Endothelial cell of umbilical vein (primary cell): ENCODE results near the gene TUBA4A. TPM values are rescaled to one million over a fixed set of nuclear protein-coding genes. Genes with fewer than 3 reads are reported as not detected.

ENCODE experiments used
- BruUV-seq: library from RNA; stranded (reverse); fragments of 400-500 nt; replicated peaks from 2 replicates; lab custom pipeline; 2021; lab: Mats Ljungman, UMichigan
- CTCF ChIA-PET: fragments of 300-600, 350-600 bp; sonication (Branson Sonifier 250); formaldehyde crosslinking; loops from one replicate; lab custom pipeline; 2021; ENCODE audit warnings: antibody characterized with exemption, inconsistent platforms; lab: Charles Lee
- POLR2A ChIA-PET: fragments of 300-600, 350-600 bp; sonication (Branson Sonifier 250); formaldehyde crosslinking; loops from one replicate; lab custom pipeline; 2021; ENCODE audit warnings: antibody characterized with exemption, inconsistent platforms; lab: Charles Lee
- DNase-seq: peaks from one replicate; pipeline ENCODE4 v3.0.0-alpha.2; 2011; ENCODE audit warnings: low read depth, low spot score
- FAIRE-seq: peaks from 2 replicates; lab custom pipeline; 2011; peaks lifted over from hg19 to GRCh38; lab: Jason Lieb, UNC
- H2AFZ ChIP-seq: 2 replicates; pipeline ENCODE4 v1.6.0; 2012; ENCODE audit warnings: low read depth, low read length, control low read depth, inconsistent platforms
- H3K27ac ChIP-seq: 2 replicates; pipeline ENCODE4 v1.5.1; 2011; ENCODE audit warnings: low read depth, mild to moderate bottlenecking, control low read depth, low read length, moderate library complexity; ENCODE audit not compliant: insufficient read depth
- H3K27me3 ChIP-seq, 2 experiments: 2 replicates each; pipeline versions ENCODE4 v1.6.0 to v1.6.1; 2011; ENCODE audit warnings: low read length in 2 of 2, mixed read lengths in 1 of 2; ENCODE audit not compliant: control insufficient read depth in 2 of 2, insufficient read depth in 2 of 2
- H3K36me3 ChIP-seq, 2 experiments: 2 replicates in 1 of 2; 3 replicates in 1 of 2; pipeline ENCODE4 v1.5.1; 2011; ENCODE audit warnings: low read length in 2 of 2, mild to moderate bottlenecking in 1 of 2, moderate library complexity in 1 of 2; ENCODE audit not compliant: control insufficient read depth in 2 of 2, insufficient read depth in 2 of 2; ENCODE audit errors: extremely low read depth in 1 of 2
- H3K4me1 ChIP-seq: 3 replicates; pipeline ENCODE4 v1.5.1; 2011; ENCODE audit warnings: mild to moderate bottlenecking, low read length; ENCODE audit not compliant: control insufficient read depth, insufficient read depth; ENCODE audit errors: extremely low read depth
- H3K4me2 ChIP-seq: 2 replicates; pipeline ENCODE4 v1.6.1; 2011; ENCODE audit warnings: low read length, control low read depth, mixed read lengths; ENCODE audit not compliant: insufficient read depth
- H3K4me3 ChIP-seq, 3 experiments: fragments of 200-600 bp in 1 of 3; sonication (generic), shearing (Covaris generic) in 1 of 3; replicated peaks in 1 of 3; 2 replicates each; pipeline ENCODE4 v1.5.1; 2011 to 2016; ENCODE audit warnings: control low read depth in 3 of 3, low read length in 3 of 3, mild to moderate bottlenecking in 2 of 3, inconsistent platforms in 1 of 3, low read depth in 1 of 3, moderate library complexity in 1 of 3; ENCODE audit not compliant: insufficient read depth in 1 of 3
- H3K79me2 ChIP-seq: 2 replicates; pipeline ENCODE4 v1.6.0; 2012; ENCODE audit warnings: low read length, inconsistent platforms; ENCODE audit not compliant: control insufficient read depth, insufficient read depth
- H3K9ac ChIP-seq: replicated peaks from 2 replicates; pipeline ENCODE3; 2011; ENCODE audit warnings: low read length, control low read depth; ENCODE audit not compliant: insufficient read depth; ENCODE audit errors: extremely low read depth
- H3K9me1 ChIP-seq: replicated peaks from 3 replicates; pipeline ENCODE4 v1.6.0; 2011; ENCODE audit warnings: mild to moderate bottlenecking, low read length; ENCODE audit not compliant: control insufficient read depth, insufficient read depth; ENCODE audit errors: extremely low read depth
- H3K9me3 ChIP-seq: replicated peaks from 2 replicates; pipeline ENCODE4 v1.5.1; 2012; ENCODE audit warnings: low read length, inconsistent platforms; ENCODE audit not compliant: control insufficient read depth, insufficient read depth
- H4K20me1 ChIP-seq: replicated peaks from 2 replicates; pipeline ENCODE3; 2011; ENCODE audit warnings: mild to moderate bottlenecking, low read length; ENCODE audit not compliant: control insufficient read depth, insufficient read depth; ENCODE audit errors: extremely low read depth
- CTCF ChIP-seq, 2 donors: IDR thresholded peaks; 1 replicate in 1 of 2; 2 replicates in 1 of 2; pipeline ENCODE4 v1.5.1; 2011; ENCODE audit warnings: low read length in 2 of 2, mild to moderate bottlenecking in 2 of 2, moderate library complexity in 2 of 2, control low read depth in 1 of 2, inconsistent platforms in 1 of 2, low read depth in 1 of 2; ENCODE audit not compliant: insufficient read depth in 1 of 2; ENCODE audit errors: extremely low read depth in 1 of 2
- EZH2 ChIP-seq: IDR thresholded peaks from 2 replicates; pipeline ENCODE4 v1.6.1; 2012; ENCODE audit warnings: borderline replicate concordance, low read depth, mild to moderate bottlenecking, moderate library complexity, low read length, inconsistent platforms; ENCODE audit not compliant: severe bottlenecking
- FOS ChIP-seq: IDR thresholded peaks from 2 replicates; pipeline ENCODE4 v1.6.1; 2011; ENCODE audit warnings: mild to moderate bottlenecking, low read length, moderate library complexity, borderline replicate concordance; ENCODE audit not compliant: insufficient read depth
- GATA2 ChIP-seq: IDR thresholded peaks from 2 replicates; pipeline ENCODE4 v1.7.0; 2011; ENCODE audit warnings: low read depth, mild to moderate bottlenecking, moderate library complexity, mixed read lengths, low read length; ENCODE audit not compliant: insufficient read length, insufficient read depth
- JUN ChIP-seq: IDR thresholded peaks from 2 replicates; pipeline ENCODE4 v1.6.1; 2011; ENCODE audit warnings: borderline replicate concordance, low read depth; ENCODE audit not compliant: insufficient read length, insufficient read depth
- MAX ChIP-seq: IDR thresholded peaks from 2 replicates; pipeline ENCODE4 v1.6.1; 2011; ENCODE audit not compliant: insufficient read depth, insufficient read length
- MYC ChIP-seq: IDR thresholded peaks from one replicate; pipeline ENCODE4 v1.6.1; 2011; ENCODE audit warnings: mild to moderate bottlenecking, low read depth, low read length
- POLR2A ChIP-seq: IDR thresholded peaks from 2 replicates; pipeline ENCODE4 v1.6.1; 2012; ENCODE audit warnings: low read depth, mild to moderate bottlenecking, control low read depth, low read length
- POLR2AphosphoS5 ChIP-seq: IDR thresholded peaks from 2 replicates; pipeline ENCODE4 v1.6.1; 2012; ENCODE audit warnings: low read depth, mild to moderate bottlenecking, control low read depth, low read length, moderate library complexity; ENCODE audit not compliant: insufficient read depth
- dilution Hi-C: fragments of 300-500 bp; cut with MboI; formaldehyde crosslinking; loops from one replicate; pipeline ENCODE4 v1.15.0; 2019; ENCODE audit warnings: low sequenced_read_pairs; ENCODE audit not compliant: extremely low pct_ligation_motif_present
- intact Hi-C: fragments of 100-400 bp; cut with micrococcal nuclease; formaldehyde crosslinking; loops from one replicate; pipeline ENCODE4 v1.10.0; 2022
- polyA plus RNA-seq, 4 experiments: library from polyadenylated mRNA; depleted of rRNA in 3 of 4; stranded (reverse) in 3 of 4; unstranded in 1 of 4; fragments of >200 nt; gene quantifications; 2 replicates each; pipeline versions ENCODE4 v1.2.1 to v1.2.3, GENCODE V29; 2011 to 2012; ENCODE audit warnings: missing spikeins in 1 of 4
- total RNA-seq: library from RNA; stranded (reverse); gene quantifications from 2 replicates; pipeline ENCODE4 v1.2.3, GENCODE V29; 2021

TUBA4A gene
- total and polyA plus RNA-seq, 2 donors (not counting 3 experiments of a cell fraction or from before 2014, with no cell fraction given): 16.5 to 24.8 TPM

- Histone ChIP-seq H3K27me3 (no peaks in the 10 kb centered on the region), H3K4me2 (no peak overlapping the region), H3K36me3 (peaks cover 0 to 21% of the 10 kb centered on the region in 2 experiments), H3K9me3 (no peaks in the 10 kb centered on the region), H2AFZ (no peak overlapping the region), H3K27ac (no peak overlapping the region), H4K20me1 (no peaks in the 10 kb centered on the region), H3K9ac (no peak overlapping the region), H3K4me3 (no peak overlapping the region), H3K9me1 (no peaks in the 10 kb centered on the region), H3K79me2 (no peaks in the 10 kb centered on the region), H3K4me1 (no peaks in the 10 kb centered on the region)
- FAIRE-seq (no peak), DNase-seq (no peak)
- ChIA-PET POLR2A (no interaction called here), CTCF (interaction anchor here (12.6 kb wide), 1 partner anchor 9 kb away, joined by 253 read pairs; no protein-coding TSS in a partner anchor)
- no TSS peak for BruUV-seq
- intact Hi-C loops (no loop called here), dilution Hi-C loops (no loop called here)
- no peak for TF ChIP-seq POLR2AphosphoS5
- TF ChIP-seq MYC: no peak
- no peak for TF ChIP-seq JUN
- TF ChIP-seq POLR2A: no peak
- TF ChIP-seq EZH2: no peak
- no peak for TF ChIP-seq GATA2
- TF ChIP-seq FOS: no peak
- TF ChIP-seq CTCF (IDR thresholded peaks at IDR 0.05; ENCODE audit: extremely low read depth in 1 of 2, insufficient read depth in 1 of 2, low read depth in 1 of 2, low read length in 2 of 2): no peak
- no peak for TF ChIP-seq MAX
These were observed 31.6 kb upstream of the TUBA4A start for GRCh38 chr2:219285373-219285735.
